GM11168 (cell line): ENCODE data around the gene TMEM248.
"Not testable (repeated sequence)": the region's sequence is repeated elsewhere in the genome, so short reads cannot be mapped to it uniquely, and the experiment has no call there.

Experiments
- in situ Hi-C: fragments of 300-500 bp; cut with MboI; formaldehyde crosslinking; loops from one replicate; pipeline ENCODE4 v1.12.0; 2022; ENCODE audit warnings: low sequenced_read_pairs; ENCODE audit not compliant: unreplicated experiment

TMEM248 gene

DNA sequence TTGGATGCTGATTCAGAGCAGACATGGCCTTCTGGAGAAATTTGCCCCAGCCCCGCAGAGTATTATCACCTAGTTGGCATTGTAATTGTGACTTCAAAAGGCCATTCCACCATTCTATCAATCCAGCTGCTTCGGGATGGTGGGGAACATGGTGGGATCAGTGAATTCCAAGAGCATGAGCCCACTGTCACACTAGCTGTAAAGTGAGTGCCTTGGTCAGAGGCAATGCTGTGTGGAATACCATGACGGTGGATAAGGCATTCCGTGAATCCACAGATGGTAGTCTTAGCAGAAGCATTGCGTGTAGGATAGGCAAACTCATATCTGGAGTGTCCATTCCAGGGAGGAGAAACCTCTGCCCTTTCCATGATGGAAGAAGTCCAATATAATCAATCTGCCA, 13.3 kb upstream of the TMEM248 start:
- in situ Hi-C loops, result no loop called here

- in situ Hi-C loops, result not testable (repeated sequence)
These were observed 12.4 kb upstream of the TMEM248 start for GRCh38 chr7:66908598-66908997.

- in situ Hi-C loops, result no loop called here
These were observed 10.2 kb upstream of the TMEM248 start for GRCh38 chr7:66910789-66911188.

DNA sequence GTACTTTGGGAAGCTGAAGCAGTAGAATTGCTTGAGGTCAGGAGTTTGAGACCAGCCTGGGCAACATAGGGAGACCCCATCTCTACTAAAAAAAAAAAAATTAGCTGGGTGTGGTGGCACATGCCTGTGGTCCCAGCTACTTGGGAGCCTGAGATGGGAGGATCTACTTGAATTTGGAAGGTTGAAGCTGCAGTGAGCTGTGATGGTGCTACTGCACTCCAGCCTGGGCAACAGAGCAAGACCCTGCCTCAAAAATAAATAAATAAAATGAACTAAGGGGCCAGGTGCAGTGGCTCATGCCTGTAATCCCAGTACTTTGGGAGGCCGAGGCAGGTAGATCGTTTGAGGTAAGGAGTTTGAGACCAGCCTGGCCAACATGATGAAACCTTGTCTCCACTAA, 9.8 kb upstream of the TMEM248 start:
- in situ Hi-C loops, result not testable (repeated sequence)

DNA sequence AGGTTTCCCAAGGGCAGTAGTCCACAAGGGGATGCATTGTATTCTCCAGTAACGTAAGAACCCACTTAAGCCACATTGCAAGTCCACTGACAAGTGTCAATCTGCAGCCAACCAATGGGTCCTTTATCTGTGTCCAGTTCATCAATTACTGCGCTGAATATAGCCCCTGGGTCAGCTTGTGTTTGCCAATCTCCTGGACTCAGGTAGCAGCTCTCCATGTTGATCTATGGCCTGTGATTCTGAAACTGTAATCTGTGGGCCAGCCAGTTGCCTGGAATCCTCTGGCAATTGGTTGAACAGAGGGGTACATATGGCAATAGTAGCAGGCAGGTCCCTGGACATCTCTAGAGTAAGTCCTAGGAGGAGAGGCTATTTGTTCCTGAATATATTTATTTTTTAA, 8.8 kb upstream of the TMEM248 start:
- in situ Hi-C loops, result no loop called here

DNA sequence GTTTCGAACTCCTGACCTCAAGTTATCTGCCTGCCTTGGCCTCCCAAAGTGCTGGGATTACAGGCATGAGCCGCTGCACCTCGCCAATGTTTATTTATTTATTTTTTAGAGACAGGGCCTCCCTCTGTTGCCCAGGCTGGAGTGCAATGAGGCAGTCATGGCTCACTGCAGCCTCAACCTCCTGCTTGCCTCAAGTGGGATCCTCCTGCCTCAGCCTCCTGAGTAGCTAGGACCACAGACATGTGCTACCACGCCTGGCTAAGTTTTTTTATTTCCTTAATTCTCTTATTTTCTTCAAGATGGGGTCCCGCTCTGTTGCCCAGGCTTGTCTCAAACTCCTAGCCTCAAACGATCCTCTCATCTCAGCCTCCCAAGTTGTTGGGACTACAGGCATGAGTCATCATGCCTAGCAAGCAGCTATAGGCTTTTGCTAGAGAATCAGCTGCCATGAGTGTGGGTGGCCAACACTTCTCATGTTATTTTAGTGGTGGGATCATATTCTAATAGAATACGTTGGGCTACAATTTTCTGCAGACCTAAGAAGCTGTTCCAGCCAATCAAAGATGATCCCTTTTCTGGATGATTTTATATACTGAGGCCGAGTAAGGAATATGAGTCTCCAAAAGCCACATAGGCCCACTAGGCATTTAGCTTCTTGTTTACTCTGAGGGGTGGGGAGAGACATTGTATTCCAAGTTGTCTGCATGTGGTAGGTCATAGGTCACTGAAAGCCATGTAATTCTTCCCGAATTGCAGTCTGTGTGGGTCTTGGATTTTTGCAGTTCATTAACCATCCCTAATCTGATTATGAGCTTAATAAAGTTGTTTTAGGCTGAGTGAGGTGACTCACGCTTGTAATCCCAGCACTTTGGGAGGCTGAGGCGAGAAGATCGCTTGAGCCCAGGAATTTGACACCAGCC, 7.6 kb upstream of the TMEM248 start:
- in situ Hi-C loops, result no loop called here

DNA sequence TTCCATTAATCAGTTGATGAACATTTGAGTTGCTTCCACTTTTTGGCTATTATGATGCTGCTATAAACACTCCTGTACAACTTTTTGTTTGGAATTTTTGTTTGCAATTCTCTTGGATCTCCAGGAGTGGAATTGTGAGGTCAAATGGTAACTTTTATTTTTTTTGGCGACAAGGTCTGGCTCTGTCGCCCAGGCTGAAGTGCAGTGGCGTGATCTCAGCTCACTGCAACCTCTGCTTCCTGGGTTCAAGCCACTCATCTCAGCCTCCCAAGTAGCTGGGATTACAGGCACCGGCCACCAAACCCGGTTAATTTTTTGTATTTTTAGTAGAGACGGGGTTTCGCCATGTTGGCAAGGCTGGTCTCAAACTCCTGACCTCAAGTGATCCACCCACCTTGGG, 3.1 kb upstream of the TMEM248 start:
- in situ Hi-C loops, result not testable (repeated sequence)

- in situ Hi-C loops, result no loop called here
These were observed 1.7 kb upstream of the TMEM248 start for GRCh38 chr7:66919304-66919703.

GRCh38 chr7:66919704-66920103, 1.3 kb upstream of the TMEM248 start:
- in situ Hi-C loops, result no loop called here

DNA sequence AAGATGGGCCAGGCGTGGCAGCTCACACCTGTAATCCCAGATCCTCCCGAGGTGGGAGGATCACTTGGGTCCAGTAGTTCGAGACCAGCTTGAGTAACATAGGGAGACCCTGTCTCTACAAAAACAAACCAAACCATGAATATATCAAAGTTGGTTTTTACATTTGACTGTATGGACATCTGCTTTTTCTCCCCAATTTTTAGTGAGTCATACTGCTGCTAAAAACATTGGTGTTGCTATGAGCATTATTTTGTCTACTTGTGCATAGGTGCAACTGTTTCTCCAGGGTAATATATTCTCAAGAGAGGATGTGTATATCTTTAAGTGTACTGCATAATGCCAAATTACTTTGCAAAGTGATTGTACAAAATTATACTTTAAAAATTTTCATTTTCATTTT, 769 bp upstream of the TMEM248 start:
- in situ Hi-C loops, result no loop called here

- in situ Hi-C loops, result no loop called here
These were observed 432 bp downstream of the TMEM248 start for GRCh38 chr7:66921396-66921917.

DNA sequence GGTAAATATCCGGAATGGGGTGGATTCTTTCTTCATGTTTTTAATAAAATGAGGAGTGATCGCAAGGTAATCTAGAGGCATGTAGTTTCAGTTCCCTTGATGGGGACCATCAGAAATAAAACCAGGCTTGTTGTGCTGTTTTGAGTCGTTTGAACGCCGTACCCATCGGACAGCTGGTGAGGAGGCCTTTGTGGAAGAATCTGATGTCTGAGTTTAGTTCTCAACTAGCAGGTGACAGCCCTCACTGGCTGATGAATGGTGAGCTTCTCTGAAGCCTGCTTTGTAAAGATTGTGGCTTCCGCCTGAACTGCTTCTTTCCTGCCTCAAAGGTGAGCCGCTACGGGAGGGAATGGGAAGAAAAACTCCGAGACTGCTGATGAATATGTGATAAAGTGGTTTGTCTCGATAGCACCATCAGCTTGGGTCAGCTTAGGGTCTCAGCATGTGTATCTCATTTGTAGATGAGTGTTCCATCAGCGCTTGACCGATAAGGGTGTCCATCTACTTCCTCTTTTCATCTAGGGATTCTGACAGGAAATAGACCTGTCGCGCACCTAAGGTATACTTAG, 977 bp downstream of the TMEM248 start:
- in situ Hi-C loops, result no loop called here

DNA sequence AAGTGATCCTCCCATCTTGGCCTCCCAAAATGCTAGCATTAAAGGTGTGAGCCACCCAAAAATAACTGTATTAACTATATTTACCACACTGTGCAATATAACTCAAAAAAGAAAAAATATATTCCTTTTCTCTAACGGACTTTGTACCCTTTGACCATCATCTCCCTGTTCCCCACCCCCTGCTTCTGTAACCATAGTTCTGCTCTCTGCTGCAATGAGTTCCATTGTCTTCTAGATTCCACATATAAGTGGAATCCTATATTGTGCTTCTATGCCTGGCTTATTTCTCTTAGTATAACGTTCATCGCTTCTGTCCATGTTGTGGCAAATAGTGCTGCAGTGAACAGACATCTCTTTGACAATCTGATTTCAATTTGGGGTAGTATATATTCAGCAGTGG, 4.2 kb downstream of the TMEM248 start:
- in situ Hi-C loops, result no loop called here

- in situ Hi-C loops, result no loop called here
These were observed 6.4 kb downstream of the TMEM248 start for GRCh38 chr7:66927348-66927948.

DNA sequence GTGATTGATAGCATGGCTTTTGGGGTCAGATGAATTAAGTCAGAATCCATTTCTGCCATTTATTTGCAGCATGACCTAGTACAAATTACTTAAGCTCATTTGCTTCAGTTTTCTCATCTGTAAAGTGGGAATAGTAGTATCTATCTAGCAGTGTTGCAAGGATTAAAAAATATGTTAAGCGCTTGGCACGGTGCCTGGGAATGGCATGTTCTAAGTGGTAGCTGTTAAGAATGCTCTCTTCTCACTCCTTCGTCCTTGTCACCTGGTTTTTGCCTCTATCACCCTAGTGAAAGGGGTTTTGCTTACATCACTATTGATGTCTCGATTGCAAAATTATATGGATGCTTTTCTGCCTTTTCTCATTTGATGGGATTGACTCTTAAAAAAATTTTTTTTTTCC, 7.4 kb downstream of the TMEM248 start:
- in situ Hi-C loops, result no loop called here

- in situ Hi-C loops, result no loop called here
These were observed 8.1 kb downstream of the TMEM248 start for GRCh38 chr7:66929165-66929564.

DNA sequence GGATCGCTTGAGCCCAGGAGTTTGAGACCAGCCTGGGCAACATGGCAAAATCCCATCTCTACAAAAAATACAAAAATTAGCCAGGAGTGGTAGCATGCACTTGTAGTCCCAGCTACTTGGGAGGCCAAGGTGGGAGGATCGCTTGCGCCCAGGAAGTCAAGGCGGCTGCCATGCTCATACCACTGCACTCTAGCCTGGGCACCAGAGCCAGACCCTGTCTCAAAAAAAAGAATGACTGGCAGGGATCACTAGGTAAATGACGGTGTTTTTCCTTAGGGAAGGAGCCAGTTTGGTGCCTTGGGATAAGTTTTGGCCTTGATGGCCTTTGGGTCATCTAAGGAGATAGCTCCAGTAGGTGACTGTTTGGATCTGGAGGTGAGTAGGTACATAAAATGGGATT, 8.9 kb downstream of the TMEM248 start:
- in situ Hi-C loops, result no loop called here

DNA sequence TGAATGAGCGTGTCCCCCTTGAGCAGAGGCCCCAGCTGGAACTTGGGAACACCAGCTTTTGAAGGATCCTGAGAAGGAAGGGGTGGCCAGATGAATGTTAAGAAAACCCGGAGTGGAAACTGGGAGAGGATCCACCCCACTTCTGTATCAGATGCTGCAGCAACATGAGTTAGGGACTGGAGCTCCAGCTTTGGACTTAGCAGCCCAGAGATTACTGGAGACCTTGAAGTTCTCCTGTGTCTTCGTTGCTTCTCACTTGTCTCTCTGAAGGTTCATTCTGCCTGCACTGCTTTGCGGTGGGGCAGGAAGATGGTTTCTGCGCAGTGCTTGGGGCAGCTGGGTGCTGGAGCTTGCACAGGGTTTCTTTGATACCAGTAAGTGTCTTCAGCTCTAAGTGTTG, 9.3 kb downstream of the TMEM248 start:
- in situ Hi-C loops, result no loop called here

GRCh38 chr7:66933469-66933868, 12.4 kb downstream of the TMEM248 start:
- in situ Hi-C loops, result no loop called here

DNA sequence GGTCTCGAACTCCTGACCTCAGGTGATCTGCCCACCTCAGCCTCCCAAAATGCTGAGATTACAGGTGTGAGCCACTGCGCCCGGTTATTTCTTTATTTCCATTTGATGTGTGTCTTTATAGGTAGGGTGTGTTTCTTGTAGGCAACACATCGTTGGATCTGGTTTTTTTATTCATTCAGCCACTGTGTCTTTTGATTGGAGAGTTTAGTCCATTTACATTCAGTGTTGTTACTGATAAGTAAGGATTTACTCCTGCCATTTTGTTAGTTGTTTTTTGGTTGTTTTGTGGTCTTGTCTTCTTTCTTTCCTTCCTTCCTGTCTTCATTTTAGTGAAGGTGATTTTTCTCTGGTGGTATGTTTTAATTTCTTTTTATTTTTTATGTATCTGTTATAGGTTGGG, 16.9 kb downstream of the TMEM248 start:
- in situ Hi-C loops, result no loop called here

DNA sequence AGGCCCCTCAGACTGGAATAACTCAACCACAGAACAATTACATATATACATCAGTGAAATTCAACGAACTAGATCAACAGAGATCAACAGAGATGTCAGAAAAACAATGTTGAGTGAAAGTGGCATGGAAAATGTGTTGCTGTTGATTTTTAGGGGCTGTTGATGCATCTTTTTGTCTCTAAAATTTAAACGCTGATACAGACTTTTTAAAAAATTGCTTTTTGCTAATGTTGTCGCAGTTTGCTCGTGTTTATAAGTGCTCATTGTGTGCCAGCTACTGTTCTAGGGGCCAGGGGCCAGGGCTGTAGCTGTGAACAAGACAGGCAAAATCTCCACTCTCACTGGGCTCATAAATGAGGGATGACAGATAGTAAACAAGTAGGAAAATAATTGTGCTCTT, 18.3 kb downstream of the TMEM248 start:
- in situ Hi-C loops, result no loop called here
